HG03571 (cell line): Measurements from ENCODE around the gene PAX2.

Experiments used
- ATAC-seq: cut with Tn5 transposase; IDR thresholded peaks from one replicate; pipeline ENCODE4 v1.9.1; 2021; ENCODE audit not compliant: unreplicated experiment

The PAX2 gene

GRCh38 chr10:100831742-100832141 lies 86.4 kb downstream of the PAX2 start:
- ATAC-seq: no peak

GRCh38 chr10:100835810-100836209 lies 90.4 kb downstream of the PAX2 start:
- ATAC-seq: no peak

- no peak for ATAC-seq
Observed at GRCh38 chr10:100836891-100837290, 91.5 kb downstream of the PAX2 start.

- ATAC-seq: no peak
Observed at GRCh38 chr10:100837300-100837699, 91.9 kb downstream of the PAX2 start.

GRCh38 chr10:100838986-100839385 lies 93.6 kb downstream of the PAX2 start:
- ATAC-seq: no peak

GRCh38 chr10:100841528-100841927 lies 96.1 kb downstream of the PAX2 start:
- ATAC-seq: no peak

GRCh38 chr10:100847440-100847839 lies 102.1 kb downstream of the PAX2 start:
- no peak for ATAC-seq

GRCh38 chr10:100848770-100849169 lies 103.4 kb downstream of the PAX2 start:
- ATAC-seq: no peak

GRCh38 chr10:100858261-100858660 lies 112.9 kb downstream of the PAX2 start:
- no peak for ATAC-seq

GRCh38 chr10:100858747-100859483 lies 113.5 kb downstream of the PAX2 start:
- no peak for ATAC-seq

GRCh38 chr10:100859484-100859763 lies 114.0 kb downstream of the PAX2 start:
- no peak for ATAC-seq

GRCh38 chr10:100863433-100863832 lies 118.1 kb downstream of the PAX2 start:
- ATAC-seq: no peak

GRCh38 chr10:100864036-100864885 lies 118.9 kb downstream of the PAX2 start:
- no peak for ATAC-seq

GRCh38 chr10:100864978-100865377 lies 119.6 kb downstream of the PAX2 start:
- ATAC-seq: no peak

GRCh38 chr10:100866010-100866409 lies 120.6 kb downstream of the PAX2 start:
- ATAC-seq: no peak

- ATAC-seq: no peak
Observed at GRCh38 chr10:100866575-100867098, 121.3 kb downstream of the PAX2 start.

GRCh38 chr10:100867261-100867963 lies 122.0 kb downstream of the PAX2 start:
- ATAC-seq: no peak

GRCh38 chr10:100868382-100868781 lies 123.0 kb downstream of the PAX2 start:
- ATAC-seq: no peak

GRCh38 chr10:100869399-100869798 lies 124.0 kb downstream of the PAX2 start:
- no peak for ATAC-seq

GRCh38 chr10:100872034-100872791 lies 126.8 kb downstream of the PAX2 start:
- ATAC-seq: no peak
